Measurements from ENCODE around the gene PNPT1.

DNA sequence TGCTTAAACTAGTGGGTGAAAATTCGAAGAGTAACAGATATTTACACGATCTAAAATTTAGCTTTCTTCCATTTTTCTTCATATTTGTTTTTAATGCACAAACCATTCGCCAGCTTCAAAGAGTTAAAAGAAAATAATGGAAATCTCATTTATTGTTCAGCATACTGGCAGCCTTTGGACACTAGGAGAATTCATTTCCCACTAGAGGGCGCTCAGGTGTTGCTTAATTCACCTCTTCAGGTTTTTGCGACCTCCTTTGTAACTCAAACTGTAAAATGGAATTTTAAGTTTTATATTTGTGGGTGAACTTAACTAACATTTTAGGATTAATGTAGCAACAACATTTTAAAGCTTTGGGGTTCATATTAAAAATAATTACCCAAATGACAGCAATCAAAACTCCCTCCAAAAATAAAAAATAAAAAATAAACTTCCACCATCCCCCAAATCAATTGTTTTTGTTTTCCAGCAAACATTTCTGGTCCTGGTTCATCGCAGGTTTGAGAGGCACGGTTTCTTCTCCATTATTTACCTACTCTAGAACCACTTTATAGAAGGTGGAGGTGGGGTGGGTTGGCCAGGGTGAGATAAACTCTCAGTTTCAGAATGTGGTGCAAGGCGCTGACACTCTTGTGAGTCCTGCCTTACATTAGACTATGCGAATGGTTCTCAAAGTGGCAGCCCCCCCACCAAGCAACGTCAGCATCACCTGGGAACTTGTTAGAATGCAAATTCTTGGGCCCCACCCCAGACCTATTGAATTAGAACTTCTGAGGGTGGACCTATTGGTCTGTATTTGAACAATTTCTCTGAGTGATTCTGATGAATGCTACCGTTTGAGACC is 24.7 kb upstream of the PNPT1 start:
- TF ChIP-seq, protein P1, sequence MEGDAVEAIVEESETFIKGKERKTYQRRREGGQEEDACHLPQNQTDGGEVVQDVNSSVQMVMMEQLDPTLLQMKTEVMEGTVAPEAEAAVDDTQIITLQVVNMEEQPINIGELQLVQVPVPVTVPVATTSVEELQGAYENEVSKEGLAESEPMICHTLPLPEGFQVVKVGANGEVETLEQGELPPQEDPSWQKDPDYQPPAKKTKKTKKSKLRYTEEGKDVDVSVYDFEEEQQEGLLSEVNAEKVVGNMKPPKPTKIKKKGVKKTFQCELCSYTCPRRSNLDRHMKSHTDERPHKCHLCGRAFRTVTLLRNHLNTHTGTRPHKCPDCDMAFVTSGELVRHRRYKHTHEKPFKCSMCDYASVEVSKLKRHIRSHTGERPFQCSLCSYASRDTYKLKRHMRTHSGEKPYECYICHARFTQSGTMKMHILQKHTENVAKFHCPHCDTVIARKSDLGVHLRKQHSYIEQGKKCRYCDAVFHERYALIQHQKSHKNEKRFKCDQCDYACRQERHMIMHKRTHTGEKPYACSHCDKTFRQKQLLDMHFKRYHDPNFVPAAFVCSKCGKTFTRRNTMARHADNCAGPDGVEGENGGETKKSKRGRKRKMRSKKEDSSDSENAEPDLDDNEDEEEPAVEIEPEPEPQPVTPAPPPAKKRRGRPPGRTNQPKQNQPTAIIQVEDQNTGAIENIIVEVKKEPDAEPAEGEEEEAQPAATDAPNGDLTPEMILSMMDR (IDR thresholded peaks at IDR 0.05), result peak; percentile 99
- TF ChIP-seq FOSB (CRISPR knock-in tag; IDR thresholded peaks at IDR 0.05) (no peak), BHLHE40 (IDR thresholded peaks at IDR 0.05; ENCODE audit: low read depth, low read length) (no peak), POLR2AphosphoS2 (conservative IDR thresholded peaks at IDR 0.05; ENCODE audit: low read length) (no peak)

All from A549 (cell line).